Coronary artery (tissue), 2 donors: ENCODE data around the gene NEXMIF.
"Not testable (repeated sequence)": the region's sequence is repeated elsewhere in the genome, so short reads cannot be mapped to it uniquely, and the experiment has no call there.

Experiments used
- DNase-seq: peaks from one replicate; pipeline ENCODE4 v3.0.0-alpha.2; 2017; ENCODE audit warnings: low spot score
- H3K27ac ChIP-seq, 2 donors: fragments of 200-600 bp; sonication (generic); one replicate each; pipeline ENCODE4 v1.5.1; 2016 to 2019
- H3K4me3 ChIP-seq: fragments of 200-600 bp; sonication (generic); 2 replicates; pipeline ENCODE4 v1.5.1; 2016; ENCODE audit warnings: mild to moderate bottlenecking, moderate library complexity
- TF ChIP-seq, protein P1 (sequence below): fragments of 200-600 bp; sonication (generic); IDR thresholded peaks from one replicate; pipeline ENCODE4 v1.5.1; 2019; ENCODE audit warnings: antibody characterized with exemption

NEXMIF gene

DNA sequence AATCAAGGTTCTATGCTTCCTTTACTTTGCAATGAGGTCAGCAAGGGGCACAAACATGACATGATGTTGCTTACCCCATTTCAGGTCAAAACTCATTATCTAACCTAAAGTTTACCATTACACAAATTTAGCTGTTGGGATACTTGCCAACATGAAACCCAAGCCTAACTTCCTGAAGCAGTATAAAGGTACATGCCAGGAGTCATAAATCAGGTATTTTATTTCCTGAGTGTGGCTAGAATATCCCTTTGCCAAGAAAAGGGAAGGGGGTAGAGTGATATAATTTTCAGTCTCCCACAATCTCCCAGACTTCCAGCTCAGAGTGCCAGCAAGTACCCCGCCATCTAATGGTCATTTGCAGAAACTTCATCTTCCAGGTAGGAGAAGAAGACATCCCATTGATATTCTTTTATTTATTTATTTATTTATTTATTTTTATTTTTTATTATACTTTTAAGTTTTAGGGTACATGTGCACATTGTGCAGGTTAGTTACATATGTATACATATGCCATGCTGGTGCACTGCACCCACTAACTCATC is 136.6 kb downstream of the NEXMIF start:
- no peak overlapping the region for H3K27ac ChIP-seq
- DNase-seq, result no peak
- TF ChIP-seq, protein P1, sequence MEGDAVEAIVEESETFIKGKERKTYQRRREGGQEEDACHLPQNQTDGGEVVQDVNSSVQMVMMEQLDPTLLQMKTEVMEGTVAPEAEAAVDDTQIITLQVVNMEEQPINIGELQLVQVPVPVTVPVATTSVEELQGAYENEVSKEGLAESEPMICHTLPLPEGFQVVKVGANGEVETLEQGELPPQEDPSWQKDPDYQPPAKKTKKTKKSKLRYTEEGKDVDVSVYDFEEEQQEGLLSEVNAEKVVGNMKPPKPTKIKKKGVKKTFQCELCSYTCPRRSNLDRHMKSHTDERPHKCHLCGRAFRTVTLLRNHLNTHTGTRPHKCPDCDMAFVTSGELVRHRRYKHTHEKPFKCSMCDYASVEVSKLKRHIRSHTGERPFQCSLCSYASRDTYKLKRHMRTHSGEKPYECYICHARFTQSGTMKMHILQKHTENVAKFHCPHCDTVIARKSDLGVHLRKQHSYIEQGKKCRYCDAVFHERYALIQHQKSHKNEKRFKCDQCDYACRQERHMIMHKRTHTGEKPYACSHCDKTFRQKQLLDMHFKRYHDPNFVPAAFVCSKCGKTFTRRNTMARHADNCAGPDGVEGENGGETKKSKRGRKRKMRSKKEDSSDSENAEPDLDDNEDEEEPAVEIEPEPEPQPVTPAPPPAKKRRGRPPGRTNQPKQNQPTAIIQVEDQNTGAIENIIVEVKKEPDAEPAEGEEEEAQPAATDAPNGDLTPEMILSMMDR, result no peak
- no peak overlapping the region for H3K4me3 ChIP-seq

DNA sequence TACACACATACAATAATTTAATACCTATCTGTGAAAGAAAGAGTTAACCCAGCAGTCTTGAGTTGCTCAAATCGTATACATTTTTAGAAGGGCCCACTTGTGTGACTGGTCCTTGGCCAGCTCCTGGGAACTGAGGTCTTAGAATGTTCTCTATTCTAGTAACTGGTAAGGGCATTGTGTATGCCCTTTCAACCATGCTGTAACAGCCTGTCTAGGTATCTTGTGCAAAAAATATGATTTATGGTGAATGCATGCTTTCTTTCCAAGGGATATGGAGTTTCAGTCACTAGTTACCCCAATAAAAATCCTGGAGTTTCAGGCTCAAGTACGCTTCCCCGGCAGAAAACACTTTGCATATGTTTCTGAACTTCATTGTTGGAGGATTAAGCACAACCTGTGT is 140.6 kb downstream of the NEXMIF start:
- TF ChIP-seq, protein P1, result no peak
- DNase-seq, result no peak
- Histone ChIP-seq H3K27ac (no peak overlapping the region), H3K4me3 (no peak overlapping the region)

DNA sequence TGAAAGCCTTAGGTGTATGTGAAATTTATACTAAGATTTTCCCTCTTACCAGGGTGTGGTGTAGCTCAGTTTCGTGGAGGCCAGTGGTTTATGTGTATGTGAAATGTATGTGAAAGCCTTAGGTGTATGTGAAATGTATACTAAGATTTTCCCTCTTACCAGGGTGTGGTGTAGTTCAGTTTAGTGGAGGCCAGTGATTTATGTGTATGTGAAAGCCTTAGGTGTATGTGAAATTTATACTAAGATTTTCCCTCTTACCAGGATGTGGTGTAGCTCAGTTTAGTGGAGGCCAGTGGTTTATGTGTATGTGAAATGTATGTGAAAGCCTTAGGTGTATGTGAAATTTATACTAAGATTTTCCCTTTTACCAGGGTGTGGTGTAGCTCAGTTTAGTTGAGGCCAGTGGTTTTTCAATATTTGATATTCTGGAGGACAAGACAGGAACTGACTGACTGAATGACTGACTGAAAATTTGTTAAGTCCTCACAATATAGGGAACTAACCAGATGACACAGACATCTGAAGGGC is 143.7 kb downstream of the NEXMIF start:
- no peak for DNase-seq
- Histone ChIP-seq H3K27ac (no peak overlapping the region), H3K4me3 (no peak overlapping the region)
- TF ChIP-seq, protein P1, result no peak

DNA sequence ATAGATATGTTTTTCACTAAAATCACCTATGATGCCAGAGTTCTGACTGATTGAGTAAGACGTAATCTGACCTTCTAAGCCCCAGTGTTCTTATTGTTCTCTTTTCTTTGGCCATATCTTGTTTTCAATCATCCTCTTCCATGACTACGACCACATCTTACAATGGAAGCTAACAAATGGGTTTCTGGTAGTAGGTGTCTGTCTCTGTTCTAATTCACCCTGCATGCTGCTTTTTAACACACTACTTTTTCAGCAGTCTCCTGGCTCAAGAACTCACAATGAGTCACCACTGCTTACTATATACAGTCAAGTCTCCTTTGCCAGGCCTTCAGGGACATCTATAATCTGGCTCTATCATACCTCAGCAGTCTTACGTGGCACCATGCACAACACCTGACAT is 146.1 kb downstream of the NEXMIF start:
- no peak overlapping the region for H3K4me3 ChIP-seq
- no peak for DNase-seq
- TF ChIP-seq, protein P1, result no peak
- no peak overlapping the region for H3K27ac ChIP-seq

DNA sequence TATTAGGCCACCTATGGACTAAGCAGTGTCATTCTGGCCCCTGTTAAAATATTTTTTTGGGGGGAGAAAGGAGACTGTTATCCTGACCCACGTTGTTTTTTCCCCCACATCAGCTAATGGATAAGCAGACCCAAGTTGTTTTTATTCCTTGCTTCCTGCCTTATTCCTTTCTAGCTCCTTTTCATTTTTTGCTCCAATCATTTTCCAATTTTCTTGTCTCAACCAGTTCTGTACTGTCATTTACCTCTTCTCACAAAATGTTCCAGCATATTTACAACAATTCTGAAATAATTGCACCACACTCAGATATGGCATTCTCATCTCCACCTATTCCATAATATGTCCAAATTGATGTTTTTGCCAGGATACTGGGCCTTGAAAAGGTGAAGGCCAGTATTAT is 150.3 kb downstream of the NEXMIF start:
- DNase-seq, result no peak
- Histone ChIP-seq H3K27ac (no peak overlapping the region), H3K4me3 (no peak overlapping the region)
- TF ChIP-seq, protein P1, result no peak

DNA sequence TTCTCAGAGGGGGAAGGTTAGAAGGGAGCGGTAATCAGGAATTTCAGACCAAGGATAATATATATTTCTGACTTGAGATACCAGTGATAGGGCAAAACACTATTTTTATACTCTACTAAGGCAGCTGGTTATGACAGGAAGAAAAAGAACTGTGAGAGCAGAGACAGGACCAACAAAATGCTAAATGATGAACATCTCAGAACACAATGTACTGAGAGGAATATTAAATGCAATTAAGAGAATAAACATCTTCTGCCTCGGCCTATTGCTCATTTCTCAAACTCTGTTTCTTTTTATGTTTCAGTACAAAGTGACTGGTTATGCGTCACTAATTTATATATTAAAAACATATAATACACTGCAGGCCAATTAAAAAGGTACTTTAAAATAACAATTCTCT is 188.8 kb downstream of the NEXMIF start:
- TF ChIP-seq, protein P1, result no peak
- H3K4me3 ChIP-seq, result no peak overlapping the region

DNA sequence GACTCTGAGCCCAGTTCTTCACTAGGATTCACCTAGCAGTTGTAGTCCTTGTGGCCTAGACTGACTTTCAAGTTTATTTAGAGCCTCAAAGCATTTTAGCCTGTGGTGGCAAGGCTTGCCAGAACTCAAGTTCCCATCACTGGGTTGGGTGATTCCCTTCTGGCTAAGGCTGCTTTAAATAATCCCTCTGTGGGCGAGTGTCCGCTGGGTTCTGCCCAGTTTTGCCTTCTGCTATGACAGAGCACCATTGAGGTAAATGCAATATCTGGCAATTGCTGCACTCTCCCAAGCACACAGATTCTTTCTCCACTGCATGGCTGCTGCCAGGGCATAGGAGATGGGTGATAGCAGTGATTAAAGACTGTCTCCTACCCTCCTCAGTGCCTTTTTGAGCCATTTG is 220.0 kb downstream of the NEXMIF start:
- DNase-seq, result no peak
- no peak overlapping the region for H3K4me3 ChIP-seq
- H3K27ac ChIP-seq, result no peak overlapping the region
- TF ChIP-seq, protein P1, result no peak

More for the DNA sequence above, 188.8 kb downstream of the NEXMIF start:
- DNase-seq, result no peak
- no peak overlapping the region for H3K27ac ChIP-seq

DNA sequence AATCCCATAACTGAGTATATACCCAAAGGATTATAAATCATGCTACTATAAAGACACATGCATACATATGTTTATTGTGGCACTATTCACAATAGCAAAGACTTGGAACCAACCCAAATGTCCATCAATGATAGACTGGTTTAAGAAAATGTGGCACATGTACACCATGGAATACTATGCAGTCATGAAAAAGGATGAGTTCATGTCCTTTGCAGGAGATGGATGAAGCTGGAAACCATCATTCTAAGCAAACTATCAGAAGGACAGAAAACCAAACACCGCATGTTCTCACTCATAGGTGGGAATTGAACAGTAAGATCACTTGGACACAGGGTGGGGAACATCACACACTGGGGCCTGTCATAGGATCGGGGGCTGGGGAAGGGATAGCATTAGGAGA is 223.9 kb downstream of the NEXMIF start:
- not testable (repeated sequence) for H3K4me3 ChIP-seq, DNase-seq, H3K27ac ChIP-seq
